Prostate gland (tissue), 2 donors: ENCODE measurements around the gene NAALADL2. TPM values are rescaled to one million over a fixed set of nuclear protein-coding genes. Genes with fewer than 3 reads are reported as not detected.
"Not testable (repeated sequence)": the region's sequence is repeated elsewhere in the genome, so short reads cannot be mapped to it uniquely, and the experiment has no call there.

ENCODE experiments used
- DNase-seq: peaks from one replicate; pipeline ENCODE4 v3.0.0-alpha.2; 2019; ENCODE audit warnings: low spot score
- H3K27ac ChIP-seq, 2 donors: fragments of 200-600 bp; sonication (generic); 2 replicates each; pipeline ENCODE4 v1.5.1; 2017 to 2019
- H3K27me3 ChIP-seq: fragments of 200-600 bp; sonication (generic); replicated peaks from 2 replicates; pipeline ENCODE4 v1.5.1; 2019; ENCODE audit not compliant: insufficient read depth
- H3K36me3 ChIP-seq, 2 donors: fragments of 200-600 bp; sonication (generic); 1 replicate in 1 of 2; 2 replicates in 1 of 2; pipeline versions ENCODE4 v1.5.1 to v1.8.1; 2017 to 2019
- H3K4me1 ChIP-seq: fragments of 200-600 bp; sonication (generic); replicated peaks from 2 replicates; pipeline ENCODE4 v1.5.1; 2019
- H3K4me3 ChIP-seq, 2 donors: fragments of 200-600 bp; sonication (generic); 2 replicates each; pipeline ENCODE4 v1.5.1; 2017 to 2019
- H3K9me3 ChIP-seq: fragments of 200-600 bp; sonication (generic); 2 replicates; pipeline ENCODE4 v1.5.1; 2017
- CTCF ChIP-seq, 4 experiments: fragments of 200-600 bp in 2 of 4; fragments of 450-650 bp in 2 of 4; sonication (generic) in 2 of 4; IDR thresholded peaks; 1 replicate in 3 of 4; 2 replicates in 1 of 4; pipeline ENCODE4 v1.5.1; 2016 to 2019; ENCODE audit warnings: antibody characterized with exemption in 4 of 4, mild to moderate bottlenecking in 2 of 4, moderate library complexity in 2 of 4
- POLR2A ChIP-seq: fragments of 450-650 bp; IDR thresholded peaks from one replicate; pipeline ENCODE4 v1.6.1; 2016; ENCODE audit warnings: antibody characterized with exemption, mild to moderate bottlenecking
- POLR2AphosphoS5 ChIP-seq: sonication (generic); formaldehyde crosslinking; IDR thresholded peaks from one replicate; pipeline ENCODE4 v1.6.1; 2017; ENCODE audit warnings: antibody characterized with exemption
- WGBS: methylation state at CpG from one replicate; pipeline ENCODE4 v1.1.5; 2018; 5-methylcytosine and 5-hydroxymethylcytosine counted together
- intact Hi-C: fragments of 100-400 bp; cut with DNase I; formaldehyde crosslinking; loops from one replicate; pipeline ENCODE4 v1.14.2; 2022
- total RNA-seq, 2 donors: library from RNA; depleted of rRNA; stranded (reverse); fragments of >200 nt; gene quantifications; one replicate each; pipeline ENCODE4 v1.1.0, GENCODE V29; 2016

The NAALADL2 gene
- total RNA-seq, 2 donors from 2014 or later: 12.2 to 20.2 TPM

DNA sequence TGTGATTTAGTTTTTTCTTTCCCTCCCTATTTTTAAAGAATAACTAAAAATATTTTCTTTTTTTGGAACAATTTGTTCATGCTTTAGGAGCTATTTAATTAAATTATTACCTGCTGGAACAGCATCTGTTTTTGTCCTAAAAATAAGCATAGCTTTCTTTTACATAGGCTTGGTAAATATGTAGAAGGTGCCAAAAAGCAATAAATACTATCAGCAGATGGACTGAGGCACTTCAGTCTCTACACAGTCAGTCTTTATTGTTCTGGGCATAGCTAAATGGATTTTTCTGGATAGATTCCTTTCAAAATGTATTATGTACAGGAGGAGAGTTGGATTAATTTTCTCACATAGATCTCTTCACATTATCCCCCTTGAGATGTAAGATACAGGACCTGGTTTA, 223.5 kb downstream of the NAALADL2 start:
- TF ChIP-seq CTCF (IDR thresholded peaks at IDR 0.05) (no peak), POLR2AphosphoS5 (no peak), POLR2A (no peak)
- no peaks in the 10 kb centered on the region for H3K27me3 ChIP-seq
- DNase-seq: no peak
- H3K4me1 ChIP-seq: no peaks in the 10 kb centered on the region
- H3K9me3 ChIP-seq: no peaks in the 10 kb centered on the region
- H3K4me3 ChIP-seq: no peak overlapping the region
- H3K27ac ChIP-seq: no peak overlapping the region
- no peaks in the 10 kb centered on the region for H3K36me3 ChIP-seq
- intact Hi-C loops: no loop called here

- intact Hi-C loops, H3K4me3 ChIP-seq, H3K4me1 ChIP-seq, H3K27me3 ChIP-seq, H3K27ac ChIP-seq, H3K9me3 ChIP-seq, H3K36me3 ChIP-seq, DNase-seq: not testable (repeated sequence)
- WGBS: 92% methylated on average over 19 of the region's 19 CpGs
These were observed 228.0 kb downstream of the NAALADL2 start for GRCh38 chr3:175087128-175087527.

GRCh38 chr3:175088766-175089380, 229.7 kb downstream of the NAALADL2 start:
- TF ChIP-seq POLR2A (no peak), POLR2AphosphoS5 (no peak), CTCF (IDR thresholded peaks at IDR 0.05) (no peak)
- Histone ChIP-seq H3K36me3 (no peaks in the 10 kb centered on the region), H3K4me1 (no peaks in the 10 kb centered on the region), H3K9me3 (no peaks in the 10 kb centered on the region), H3K27me3 (no peaks in the 10 kb centered on the region), H3K27ac (no peak overlapping the region), H3K4me3 (no peak overlapping the region)
- no peak for DNase-seq
- 49% methylated on average over 3 of the region's 3 CpGs for WGBS
- intact Hi-C loops: no loop called here

GRCh38 chr3:175091426-175092114, 232.4 kb downstream of the NAALADL2 start:
- Histone ChIP-seq H3K9me3 (no peaks in the 10 kb centered on the region), H3K27ac (no peak overlapping the region), H3K36me3 (no peaks in the 10 kb centered on the region), H3K4me3 (no peak overlapping the region), H3K4me1 (no peaks in the 10 kb centered on the region), H3K27me3 (no peaks in the 10 kb centered on the region)
- no peak for DNase-seq
- WGBS: 52% methylated on average over 7 of the region's 7 CpGs
- TF ChIP-seq CTCF (IDR thresholded peaks at IDR 0.05) (no peak), POLR2A (no peak), POLR2AphosphoS5 (no peak)
- intact Hi-C loops: no loop called here

DNA sequence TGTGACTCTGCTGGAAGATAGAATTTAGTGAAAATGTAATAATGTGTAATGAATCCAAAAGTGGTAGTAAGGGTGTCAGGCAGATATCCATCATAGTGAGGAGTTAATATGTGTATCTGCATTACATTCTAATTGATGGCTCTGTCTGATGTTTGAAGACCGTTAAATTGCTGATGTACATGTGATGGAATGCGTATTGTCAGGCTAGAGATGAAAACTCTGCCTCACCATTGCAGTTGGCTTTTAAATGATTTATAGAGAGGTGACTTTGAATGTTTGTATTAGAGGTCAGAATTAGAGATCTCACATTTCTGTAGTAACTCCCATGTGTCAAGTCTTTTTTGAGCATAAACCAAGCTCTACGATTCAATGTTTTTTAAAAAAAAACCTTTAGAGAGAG, 234.6 kb downstream of the NAALADL2 start:
- no peak for TF ChIP-seq POLR2AphosphoS5
- TF ChIP-seq POLR2A: no peak
- no peak for TF ChIP-seq CTCF (IDR thresholded peaks at IDR 0.05)
- Histone ChIP-seq H3K9me3 (no peaks in the 10 kb centered on the region), H3K36me3 (no peaks in the 10 kb centered on the region), H3K4me3 (no peak overlapping the region), H3K27ac (no peak overlapping the region), H3K27me3 (no peaks in the 10 kb centered on the region), H3K4me1 (no peaks in the 10 kb centered on the region)
- intact Hi-C loops: no loop called here
- DNase-seq: no peak
- 62% methylated on average over 3 of the region's 3 CpGs for WGBS
